OCI-LY3 (cell line): ENCODE data around the gene PRCD.

Source experiments
- H2AFZ ChIP-seq: fragments of 200-600, 300-600 bp; shearing (Covaris generic); 2 replicates; pipeline ENCODE4 v1.6.0; 2014; ENCODE audit warnings: antibody characterized with exemption, low read depth, low read length
- H3K27ac ChIP-seq: fragments of 200-600, 300-600 bp; sonication (generic); 2 replicates; pipeline ENCODE4 v1.5.1; 2014; ENCODE audit warnings: mild to moderate bottlenecking, low read length, moderate library complexity, mixed read lengths
- H3K27me3 ChIP-seq: fragments of 200-600, 300-600 bp; sonication (generic); 2 replicates; pipeline ENCODE4 v1.6.1; 2014; ENCODE audit warnings: low read depth, low read length, mixed read lengths
- H3K36me3 ChIP-seq: fragments of 200-600, 300-600 bp; sonication (generic); replicated peaks from 2 replicates; pipeline ENCODE3; 2014; ENCODE audit warnings: low read depth, low read length, mixed read lengths
- H3K4me1 ChIP-seq: fragments of 300-600, 200-600 bp; sonication (generic); 2 replicates; pipeline ENCODE4 v1.6.1; 2014; ENCODE audit warnings: low read length, mixed read lengths
- H3K4me2 ChIP-seq: fragments of 200-600, 300-600 bp; sonication (generic); 2 replicates; pipeline ENCODE4 v1.6.1; 2014; ENCODE audit warnings: low read length, mixed read lengths
- H3K4me3 ChIP-seq: fragments of 300-600, 200-600 bp; sonication (generic); 2 replicates; pipeline ENCODE4 v1.5.1; 2014; ENCODE audit warnings: antibody characterized with exemption, mild to moderate bottlenecking, low read length, moderate library complexity
- H3K79me2 ChIP-seq: fragments of 300-600, 200-600 bp; shearing (Covaris generic); 2 replicates; pipeline ENCODE4 v1.6.1; 2014; ENCODE audit warnings: mild to moderate bottlenecking, low read length, mixed read lengths
- H3K9ac ChIP-seq: fragments of 300-600, 200-600 bp; shearing (Covaris generic); 2 replicates; pipeline ENCODE4 v1.6.0; 2014; ENCODE audit warnings: mild to moderate bottlenecking, low read length, moderate library complexity
- H3K9me3 ChIP-seq: fragments of 200-600, 300-600 bp; shearing (Covaris generic); 2 replicates; pipeline ENCODE4 v1.6.1; 2014; ENCODE audit warnings: low read length, mixed read lengths; ENCODE audit not compliant: insufficient read depth
- H4K20me1 ChIP-seq: fragments of 200-600, 300-600 bp; sonication (generic); 2 replicates; pipeline ENCODE4 v1.6.1; 2016; ENCODE audit warnings: low read length, mixed read lengths; ENCODE audit not compliant: insufficient read depth
- CTCF ChIP-seq: fragments of 200-600, 300-600 bp; sonication (generic); IDR thresholded peaks from 2 replicates; pipeline ENCODE4 v1.5.1; 2014; ENCODE audit warnings: antibody characterized with exemption, low read length, low read depth
- EZH2phosphoT487 ChIP-seq: fragments of 200-600 bp; shearing (Covaris generic); IDR thresholded peaks from 2 replicates; pipeline ENCODE4 v1.6.1; 2018; ENCODE audit warnings: antibody characterized with exemption, mixed run types, low read depth

PRCD gene

GRCh38 chr17:76540381-76541300 is 797 bp downstream of the PRCD start:
- Histone ChIP-seq H3K4me2 (no peak overlapping the region), H3K9me3 (no peaks in the 10 kb centered on the region), H4K20me1 (no peaks in the 10 kb centered on the region), H3K79me2 (no peaks in the 10 kb centered on the region), H3K27ac (no peak overlapping the region), H3K4me1 (no peaks in the 10 kb centered on the region), H3K36me3 (no peaks in the 10 kb centered on the region), H2AFZ (no peak overlapping the region), H3K27me3 (no peaks in the 10 kb centered on the region), H3K4me3 (no peak overlapping the region), H3K9ac (no peak overlapping the region)
- TF ChIP-seq CTCF (no peak), EZH2phosphoT487 (no peak)

- no peak overlapping the region for H3K27ac ChIP-seq
- no peaks in the 10 kb centered on the region for H3K9me3 ChIP-seq
- no peak for TF ChIP-seq CTCF
- TF ChIP-seq EZH2phosphoT487 = no peak
- H3K4me3 ChIP-seq = no peak overlapping the region
- no peak overlapping the region for H3K9ac ChIP-seq
- no peak overlapping the region for H2AFZ ChIP-seq
- no peaks in the 10 kb centered on the region for H3K27me3 ChIP-seq
- no peaks in the 10 kb centered on the region for H3K36me3 ChIP-seq
- H3K4me1 ChIP-seq = no peaks in the 10 kb centered on the region
- H3K79me2 ChIP-seq = no peaks in the 10 kb centered on the region
- no peaks in the 10 kb centered on the region for H4K20me1 ChIP-seq
- H3K4me2 ChIP-seq = no peak overlapping the region
Observed at GRCh38 chr17:76541739-76542454, 2.1 kb downstream of the PRCD start.

- no peaks in the 10 kb centered on the region for H3K4me1 ChIP-seq
- H3K4me3 ChIP-seq = no peak overlapping the region
- H2AFZ ChIP-seq = no peak overlapping the region
Observed at GRCh38 chr17:76542566-76542971, 2.7 kb downstream of the PRCD start.

More at GRCh38 chr17:76542566-76542971, 2.7 kb downstream of the PRCD start:
- no peak overlapping the region for H3K9ac ChIP-seq
- no peaks in the 10 kb centered on the region for H3K9me3 ChIP-seq
- no peaks in the 10 kb centered on the region for H3K36me3 ChIP-seq
- no peak overlapping the region for H3K27ac ChIP-seq
- H3K4me2 ChIP-seq = no peak overlapping the region
- no peaks in the 10 kb centered on the region for H3K79me2 ChIP-seq
- TF ChIP-seq CTCF (no peak), EZH2phosphoT487 (no peak)
- no peaks in the 10 kb centered on the region for H3K27me3 ChIP-seq
- H4K20me1 ChIP-seq = no peaks in the 10 kb centered on the region
